ENCODE measurements around the gene PTPRN2.

Gene PTPRN2

GRCh38 chr7:157690058-157690832 is 897.4 kb downstream of the PTPRN2 start:
- no peak for DNase-seq

GRCh38 chr7:157689269-157690057 is 898.2 kb downstream of the PTPRN2 start:
- DNase-seq: no peak

- DNase-seq: no peak
These were observed 898.9 kb downstream of the PTPRN2 start for GRCh38 chr7:157688533-157689268.

- DNase-seq: no peak
These were observed 899.6 kb downstream of the PTPRN2 start for GRCh38 chr7:157687845-157688532.

- DNase-seq: no peak
These were observed 900.5 kb downstream of the PTPRN2 start for GRCh38 chr7:157687158-157687557.

GRCh38 chr7:157686285-157686894 is 901.2 kb downstream of the PTPRN2 start:
- DNase-seq: no peak

- DNase-seq: no peak
These were observed 902.0 kb downstream of the PTPRN2 start for GRCh38 chr7:157685430-157686284.

- no peak for DNase-seq
These were observed 902.7 kb downstream of the PTPRN2 start for GRCh38 chr7:157684909-157685429.

GRCh38 chr7:157684157-157684908 is 903.3 kb downstream of the PTPRN2 start:
- no peak for DNase-seq

- DNase-seq: no peak
These were observed 903.9 kb downstream of the PTPRN2 start for GRCh38 chr7:157683747-157684156.

- no peak for DNase-seq
These were observed 904.5 kb downstream of the PTPRN2 start for GRCh38 chr7:157682946-157683746.

- no peak for DNase-seq
These were observed 905.3 kb downstream of the PTPRN2 start for GRCh38 chr7:157682064-157682945.

GRCh38 chr7:157679607-157680006 is 908.0 kb downstream of the PTPRN2 start:
- DNase-seq: no peak

GRCh38 chr7:157678501-157678900 is 909.1 kb downstream of the PTPRN2 start:
- no peak for DNase-seq

- no peak for DNase-seq
These were observed 911.0 kb downstream of the PTPRN2 start for GRCh38 chr7:157676456-157677255.

GRCh38 chr7:157676001-157676400 is 911.6 kb downstream of the PTPRN2 start:
- DNase-seq: no peak

GRCh38 chr7:157675427-157675927 is 912.1 kb downstream of the PTPRN2 start:
- no peak for DNase-seq
